Stimulated activated CD8-positive, alpha-beta memory T cell treated with anti-CD3 and anti-CD28 coated beads, Interleukin-12 subunit alpha, Interleukin-12 subunit beta, amount 100 ng/mL, for 24 hours (primary cell): Measurements from ENCODE around the gene RAP1GAP2.

Source experiments
- DNase-seq: peaks from one replicate; pipeline ENCODE4 v3.0.0-alpha.2; 2020; ENCODE audit errors: extremely low read depth

RAP1GAP2 gene

DNA sequence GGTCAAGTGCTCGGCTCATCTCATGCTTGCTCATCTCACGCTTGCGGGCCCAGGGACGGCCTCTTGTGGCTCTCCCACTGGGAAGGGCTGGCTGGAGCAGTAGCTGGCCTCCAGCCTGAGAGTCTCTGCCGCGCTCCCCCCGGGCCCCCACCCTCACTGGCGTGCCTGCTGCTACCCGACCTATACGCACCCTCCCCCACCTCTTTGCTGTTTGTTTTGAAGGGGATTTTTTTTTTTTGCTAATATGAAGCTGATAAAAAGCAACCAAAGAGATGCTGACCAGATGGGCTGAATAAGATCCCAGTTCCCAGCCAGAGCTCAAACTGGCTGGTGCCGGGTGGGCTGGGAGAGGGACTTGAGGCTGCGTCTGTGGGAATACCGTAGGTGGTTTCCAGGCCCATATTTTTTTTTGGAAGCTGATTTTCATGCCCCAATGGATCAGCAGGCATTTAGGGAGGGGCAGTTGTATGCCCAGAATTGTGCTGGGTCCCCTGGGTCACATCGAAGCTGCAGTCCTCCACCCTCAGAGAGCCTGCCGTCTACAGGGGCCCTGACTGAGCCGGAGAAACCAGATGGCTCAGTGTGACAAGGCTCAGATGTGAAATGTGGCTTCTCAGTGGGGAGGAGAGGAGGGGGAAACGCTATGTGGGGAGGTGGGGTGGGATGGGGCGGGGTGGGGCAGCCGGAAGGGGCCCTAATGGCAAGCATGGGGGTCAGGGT is 115.0 kb downstream of the RAP1GAP2 start:
- no peak for DNase-seq

DNA sequence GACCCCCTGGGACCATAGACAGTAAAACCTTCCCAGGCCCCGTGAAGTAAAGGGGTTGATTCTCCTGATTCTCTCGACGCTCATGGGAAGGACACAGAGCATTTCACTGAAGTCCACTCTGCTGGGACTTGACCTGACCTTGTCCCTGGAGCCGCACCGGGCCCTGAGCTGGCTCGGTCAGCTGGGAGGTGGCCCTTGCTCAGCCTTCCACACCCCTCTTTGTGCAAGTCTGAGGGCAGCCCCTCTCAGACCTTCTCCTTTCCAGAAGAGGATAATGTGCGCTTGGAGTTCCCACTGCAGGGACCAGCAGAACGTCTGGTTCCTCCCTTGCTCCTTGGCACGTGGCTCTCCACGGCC is 115.5 kb downstream of the RAP1GAP2 start:
- DNase-seq, result no peak

DNA sequence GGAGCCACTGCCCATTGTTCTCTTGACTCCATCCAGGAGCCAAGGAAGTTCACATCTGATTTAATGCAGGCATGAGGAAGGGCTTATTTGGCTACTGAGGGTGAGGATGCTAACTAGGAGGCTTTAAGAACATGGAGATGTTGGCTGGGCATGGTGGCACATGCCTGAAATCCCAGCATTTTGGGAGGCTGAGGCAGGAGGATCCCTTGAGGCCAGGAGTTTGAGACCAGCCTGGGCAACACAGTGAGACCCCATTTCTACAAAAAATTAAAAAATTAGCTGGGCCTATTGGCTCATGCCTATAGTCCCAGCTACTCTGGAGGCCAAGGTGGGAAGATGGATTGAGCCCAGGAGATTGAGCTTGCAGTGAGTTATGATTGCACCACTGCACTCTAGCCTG is 116.5 kb downstream of the RAP1GAP2 start:
- DNase-seq, result no peak

DNA sequence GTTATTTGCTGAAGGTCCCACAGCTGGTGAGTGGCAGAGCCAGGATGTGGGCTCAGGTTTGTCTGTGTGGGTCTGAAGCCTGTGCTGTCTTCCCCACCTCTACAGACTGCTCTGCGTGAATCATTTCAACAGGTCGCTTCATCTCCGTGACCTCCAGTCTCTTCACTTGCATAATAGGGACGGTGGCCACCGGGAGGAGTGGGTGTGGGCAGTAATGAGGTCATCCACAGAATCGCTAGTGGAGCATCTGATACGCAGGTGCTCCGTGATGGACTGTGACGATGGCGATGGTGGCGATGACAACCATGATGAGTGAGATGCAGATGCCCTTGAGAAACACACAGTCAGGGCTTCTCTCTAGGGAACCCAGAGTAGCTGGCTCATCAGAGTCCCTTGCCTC is 120.2 kb downstream of the RAP1GAP2 start:
- DNase-seq, result no peak

DNA sequence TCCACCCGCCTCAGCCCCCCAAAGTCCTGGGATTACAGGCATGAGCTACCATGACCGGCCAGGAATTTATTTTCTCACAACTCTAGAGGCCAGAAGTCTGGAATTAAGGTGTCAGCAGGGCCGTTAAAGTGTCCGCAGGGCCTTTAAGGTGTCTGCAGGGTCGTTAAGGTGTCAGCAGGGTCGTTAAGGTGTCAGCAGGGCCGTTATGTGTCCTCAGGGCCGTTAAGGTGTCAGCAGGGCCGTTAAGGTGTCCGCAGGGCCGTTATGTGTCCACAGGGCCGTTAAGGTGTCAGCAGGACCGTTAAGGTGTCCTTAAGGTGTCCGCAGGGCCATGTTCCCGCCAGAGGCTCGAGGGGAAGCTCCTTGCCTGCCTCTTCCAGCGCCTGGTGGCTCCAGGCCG is 125.2 kb downstream of the RAP1GAP2 start:
- no peak for DNase-seq

DNA sequence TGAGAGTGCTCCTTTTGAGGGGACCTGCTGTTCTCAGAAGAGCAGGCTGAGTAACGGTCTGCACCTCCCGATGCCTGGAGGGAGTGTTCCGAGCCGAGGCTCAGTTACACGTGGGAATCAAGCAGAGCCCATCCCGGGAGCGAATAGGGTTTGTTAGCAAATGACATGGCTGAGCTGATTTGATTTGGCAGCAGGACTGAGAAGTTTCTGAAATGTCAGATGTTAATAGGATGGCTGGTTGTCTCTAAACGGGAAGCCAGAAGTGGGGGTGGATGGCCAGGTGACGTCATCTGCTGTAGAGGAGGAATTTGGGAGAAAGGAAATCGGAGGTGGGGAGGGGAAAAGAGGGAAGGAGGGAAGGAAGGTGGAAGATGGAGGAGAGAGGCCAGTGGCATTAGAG is 128.0 kb downstream of the RAP1GAP2 start:
- no peak for DNase-seq

DNA sequence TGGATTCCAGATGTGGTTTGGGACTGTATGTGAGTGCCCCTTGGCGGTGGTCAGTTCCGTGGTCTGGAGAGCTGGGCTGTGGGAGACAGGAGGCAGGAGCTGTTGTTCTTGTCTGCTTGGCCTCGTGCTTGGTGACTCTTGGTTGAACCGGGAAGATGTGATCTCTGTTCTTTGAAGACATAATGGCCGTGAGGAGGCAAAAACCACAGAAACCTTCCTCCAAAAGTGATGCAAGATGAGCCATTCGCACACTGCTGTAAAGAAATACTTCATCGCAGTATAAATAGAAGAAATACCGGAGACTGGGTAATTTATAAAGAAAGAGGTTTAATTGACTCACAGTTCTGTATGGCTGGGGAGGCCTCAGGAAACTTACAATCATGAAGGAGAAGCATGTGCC is 128.8 kb downstream of the RAP1GAP2 start:
- DNase-seq, result no peak

DNA sequence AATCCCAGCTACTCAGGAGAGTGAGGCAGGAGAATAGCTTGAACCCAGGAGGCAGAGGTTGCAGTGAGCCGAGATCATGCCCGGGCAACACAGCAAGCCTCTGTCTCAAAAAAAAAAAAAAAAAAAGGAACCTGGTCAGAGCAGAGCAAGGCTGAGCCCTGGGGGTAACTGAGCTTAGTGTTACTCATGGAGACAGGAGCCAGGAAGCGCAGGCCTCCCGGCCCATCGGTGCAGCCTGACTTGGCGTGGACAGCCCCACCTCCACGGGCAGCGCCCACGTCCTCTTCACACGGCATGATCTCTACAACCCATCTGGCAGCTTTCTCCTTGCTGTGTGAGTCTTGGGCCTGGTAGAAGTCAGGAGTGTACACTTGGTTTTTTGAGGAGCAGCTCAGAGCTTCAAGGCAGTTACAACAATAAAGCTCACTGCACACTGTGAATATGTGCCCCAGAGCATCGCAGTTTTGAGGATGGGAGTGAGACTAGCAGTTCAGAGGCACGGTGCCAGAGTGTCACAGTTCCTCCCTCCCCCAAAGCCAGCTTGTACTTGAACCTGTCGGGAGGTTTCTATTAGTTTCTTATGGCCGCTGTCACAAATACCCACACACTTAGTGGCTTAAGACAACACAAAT is 129.9 kb downstream of the RAP1GAP2 start:
- no peak for DNase-seq

DNA sequence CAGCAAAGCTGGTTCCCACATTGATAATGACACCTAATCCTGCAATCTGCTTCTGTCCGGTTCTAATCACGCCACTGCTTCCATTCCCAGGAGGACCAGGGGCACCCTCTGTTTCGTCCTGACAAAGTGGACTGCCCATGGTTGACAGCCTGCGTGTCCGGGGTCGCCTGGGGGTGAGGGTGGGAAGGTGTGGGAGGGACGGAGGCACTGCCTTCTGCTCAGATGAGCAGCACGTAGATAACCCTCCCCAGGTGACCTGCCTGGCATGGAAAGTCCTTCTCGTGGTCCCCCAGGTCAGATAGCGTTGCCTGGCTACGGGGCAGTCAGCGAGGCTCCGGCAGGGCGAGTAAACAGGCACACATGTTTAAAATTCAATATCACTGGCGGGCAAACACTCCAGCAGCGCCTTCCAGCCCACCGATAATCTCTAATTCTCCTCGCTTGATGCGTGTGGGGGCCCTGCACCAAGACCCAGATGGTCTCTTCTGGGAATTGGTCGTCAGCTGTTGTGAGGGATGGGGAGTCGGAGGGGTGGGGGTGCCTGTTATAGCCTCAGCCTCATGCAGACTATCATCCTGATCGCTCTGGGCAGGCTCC is 132.2 kb downstream of the RAP1GAP2 start:
- DNase-seq, result no peak

DNA sequence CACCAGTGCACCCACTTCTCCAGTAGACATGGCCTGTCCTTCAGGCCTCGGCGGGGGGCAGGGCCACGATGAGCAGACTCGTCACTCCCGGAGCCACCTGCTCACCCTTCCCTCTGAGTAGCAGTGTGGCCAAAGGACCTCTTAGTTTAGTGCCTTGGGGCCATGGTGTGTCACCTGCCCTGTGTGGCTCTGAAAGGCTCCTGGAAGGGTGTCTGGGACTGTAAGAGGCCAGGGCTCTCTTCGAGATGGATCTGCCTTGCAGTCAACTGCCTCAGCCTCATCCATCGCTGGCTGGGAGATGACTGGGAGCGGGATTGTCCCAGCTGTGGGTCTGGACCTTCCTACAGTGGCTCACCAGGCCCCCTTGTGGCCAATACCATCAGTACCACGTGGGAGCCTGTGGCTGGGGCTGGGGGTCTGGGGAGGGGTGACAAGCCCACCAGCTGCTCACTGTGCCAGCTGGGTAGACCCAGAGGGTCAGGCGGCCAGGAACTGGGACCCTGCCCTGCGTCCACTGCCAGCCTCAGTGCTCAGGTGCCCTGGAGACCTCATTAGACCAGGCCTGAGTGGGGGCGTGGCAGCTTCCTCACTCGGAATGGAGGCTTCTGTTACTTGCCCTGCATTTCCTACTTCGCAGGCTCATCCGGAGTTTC is 133.8 kb downstream of the RAP1GAP2 start:
- no peak for DNase-seq

DNA sequence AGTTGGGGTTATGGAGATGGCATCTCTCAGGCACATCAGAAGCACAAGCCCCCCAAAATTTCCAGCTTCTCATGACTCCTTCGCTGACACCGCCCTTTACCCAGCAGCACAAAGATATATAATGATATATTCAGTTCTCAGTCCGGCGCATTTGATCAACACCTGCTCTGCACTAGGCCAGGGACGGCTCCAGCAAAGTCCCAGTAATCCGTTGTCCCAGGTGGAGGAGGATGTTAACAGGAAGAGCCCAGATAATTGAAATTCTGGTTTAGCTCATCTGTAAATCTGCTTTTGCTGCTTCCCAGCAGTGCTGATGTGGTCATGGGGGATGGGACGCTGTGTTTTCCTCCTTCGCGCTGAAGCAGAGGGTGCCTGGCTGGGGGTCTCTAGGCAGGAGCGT is 135.6 kb downstream of the RAP1GAP2 start:
- no peak for DNase-seq

DNA sequence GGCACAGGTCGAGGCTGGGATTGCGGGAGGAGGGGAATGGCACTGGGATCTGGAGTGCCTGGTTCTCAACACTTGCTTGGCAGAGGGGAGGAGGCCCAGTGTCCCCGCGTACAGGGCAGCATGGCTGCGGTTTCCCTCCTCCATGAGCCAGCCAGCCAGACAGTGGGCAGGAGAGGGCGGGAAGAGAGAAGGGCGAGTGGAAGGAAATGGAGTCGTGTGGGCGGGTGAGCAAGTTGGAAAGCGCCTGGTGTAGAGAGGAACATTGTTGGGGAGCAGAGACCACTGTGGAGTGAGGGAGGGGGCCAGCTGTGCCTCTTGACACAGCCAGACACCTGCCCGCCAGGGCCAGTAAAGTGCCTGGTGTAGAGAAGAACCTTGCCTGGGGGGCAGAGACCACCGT is 136.7 kb downstream of the RAP1GAP2 start:
- no peak for DNase-seq

DNA sequence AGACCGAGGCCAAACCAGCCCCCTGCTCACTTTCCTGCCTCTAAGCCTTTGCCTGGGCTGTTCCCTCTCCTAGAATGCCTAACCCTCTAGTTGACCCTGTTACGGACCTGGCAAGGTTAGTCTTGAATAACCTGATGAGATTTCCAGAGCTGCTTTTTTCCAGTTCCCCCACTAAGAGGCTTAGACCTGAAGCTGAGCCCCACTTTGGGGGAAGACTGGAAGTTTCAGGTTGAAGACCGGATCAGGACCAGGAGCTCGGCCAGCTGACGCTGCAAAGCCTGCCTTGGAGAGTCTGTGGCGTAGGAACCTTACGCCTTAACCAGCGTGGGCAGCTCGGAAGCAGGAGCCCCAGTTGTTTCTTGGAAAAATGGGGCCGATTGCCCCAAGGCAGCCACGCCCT is 137.4 kb downstream of the RAP1GAP2 start:
- no peak for DNase-seq

DNA sequence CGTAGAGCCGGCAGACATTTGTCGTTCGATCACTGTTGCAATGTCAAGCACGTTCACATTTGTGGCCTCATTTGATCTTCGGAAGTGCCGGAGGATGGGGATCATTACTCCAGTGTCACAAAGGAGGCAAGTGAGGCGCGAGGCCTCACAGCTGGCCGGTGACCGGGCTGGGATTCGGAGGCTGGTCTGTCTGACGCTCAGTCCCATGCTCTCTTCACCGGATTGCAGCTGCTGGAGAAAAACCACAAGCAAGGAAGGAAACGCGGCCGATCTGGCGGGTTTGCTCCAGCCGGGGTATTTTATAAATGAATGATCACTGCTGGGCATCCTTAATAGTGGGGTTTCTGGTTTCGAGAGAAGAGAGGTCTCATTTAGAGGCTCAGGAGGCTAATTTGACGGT is 139.4 kb downstream of the RAP1GAP2 start:
- no peak for DNase-seq

DNA sequence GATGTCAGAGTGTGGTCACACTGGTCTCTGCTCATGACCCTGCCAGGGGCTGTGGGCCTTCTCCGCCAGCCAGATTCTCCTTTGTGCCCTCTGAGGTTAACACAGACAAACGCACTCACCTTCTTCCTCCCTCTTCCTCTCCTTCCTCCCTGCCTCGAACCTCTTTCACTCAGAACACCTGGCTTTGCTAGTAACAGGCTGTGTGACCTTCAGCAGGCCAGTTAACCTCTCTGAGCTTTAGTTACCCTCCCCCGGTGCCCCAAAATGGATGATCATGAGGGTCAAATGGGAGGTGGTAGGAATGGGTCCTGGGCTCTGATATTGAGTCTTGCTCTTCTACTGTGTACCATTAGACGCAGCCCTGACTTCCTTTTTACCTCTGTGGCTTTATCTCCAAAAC is 140.1 kb downstream of the RAP1GAP2 start:
- no peak for DNase-seq

DNA sequence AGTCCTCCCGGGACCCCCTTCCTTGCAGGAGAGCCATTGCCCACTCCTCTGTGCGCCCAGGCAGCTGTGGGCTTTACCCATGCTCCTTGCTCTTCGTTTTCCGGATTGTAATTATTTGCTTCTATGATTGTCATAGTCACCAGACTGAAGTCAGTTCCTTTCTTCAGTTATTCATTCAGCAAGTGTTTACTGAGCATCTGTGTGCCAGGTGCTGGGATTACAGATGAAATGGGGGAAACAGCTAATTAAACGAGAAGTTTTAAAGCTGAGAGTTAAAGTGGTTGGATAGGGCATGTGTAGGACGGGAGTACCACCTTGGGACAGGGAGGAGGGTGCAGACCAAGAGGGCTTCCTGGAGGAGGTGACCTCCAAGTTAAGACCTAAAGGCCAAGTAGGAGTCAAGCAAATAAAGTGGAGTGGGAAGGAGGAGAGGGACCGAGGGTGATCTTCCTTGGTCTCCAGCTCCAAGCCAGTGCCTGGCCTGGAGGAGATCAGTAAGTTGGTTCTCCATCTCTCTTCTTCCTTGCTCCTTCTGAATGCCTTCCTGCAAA is 140.6 kb downstream of the RAP1GAP2 start:
- no peak for DNase-seq

DNA sequence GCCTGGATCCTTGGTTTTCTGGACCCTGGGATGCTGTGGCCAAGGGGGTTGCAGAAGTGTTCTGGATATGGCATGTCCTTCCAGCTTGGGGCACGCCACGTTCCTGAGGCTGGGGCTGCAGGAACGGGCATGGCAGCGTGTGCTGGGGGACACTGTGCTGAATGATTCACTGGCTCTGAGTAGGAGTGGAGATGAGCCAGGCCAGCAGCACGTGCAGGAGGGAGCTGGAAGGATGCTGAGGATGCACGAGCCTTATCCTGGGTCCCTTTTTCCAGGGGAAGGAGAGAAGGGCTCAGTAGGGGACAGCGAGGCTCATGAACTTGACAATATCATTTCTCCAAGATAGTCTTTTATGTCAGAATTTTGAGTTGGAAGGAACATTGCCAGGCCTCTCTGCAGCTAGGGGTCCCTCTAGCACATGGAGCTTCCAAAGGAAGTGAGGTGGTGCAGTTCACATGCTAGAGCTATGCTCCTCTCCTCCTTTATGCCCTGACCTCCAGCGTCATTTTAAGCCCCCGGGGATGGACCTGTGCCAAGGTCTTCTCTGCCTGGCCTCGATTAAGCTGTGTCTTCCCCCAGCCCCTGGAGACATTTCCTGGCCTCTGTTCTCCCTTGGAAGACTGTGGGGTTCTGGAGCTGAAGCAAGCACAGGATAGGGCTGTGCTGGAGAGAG is 141.2 kb downstream of the RAP1GAP2 start:
- no peak for DNase-seq

DNA sequence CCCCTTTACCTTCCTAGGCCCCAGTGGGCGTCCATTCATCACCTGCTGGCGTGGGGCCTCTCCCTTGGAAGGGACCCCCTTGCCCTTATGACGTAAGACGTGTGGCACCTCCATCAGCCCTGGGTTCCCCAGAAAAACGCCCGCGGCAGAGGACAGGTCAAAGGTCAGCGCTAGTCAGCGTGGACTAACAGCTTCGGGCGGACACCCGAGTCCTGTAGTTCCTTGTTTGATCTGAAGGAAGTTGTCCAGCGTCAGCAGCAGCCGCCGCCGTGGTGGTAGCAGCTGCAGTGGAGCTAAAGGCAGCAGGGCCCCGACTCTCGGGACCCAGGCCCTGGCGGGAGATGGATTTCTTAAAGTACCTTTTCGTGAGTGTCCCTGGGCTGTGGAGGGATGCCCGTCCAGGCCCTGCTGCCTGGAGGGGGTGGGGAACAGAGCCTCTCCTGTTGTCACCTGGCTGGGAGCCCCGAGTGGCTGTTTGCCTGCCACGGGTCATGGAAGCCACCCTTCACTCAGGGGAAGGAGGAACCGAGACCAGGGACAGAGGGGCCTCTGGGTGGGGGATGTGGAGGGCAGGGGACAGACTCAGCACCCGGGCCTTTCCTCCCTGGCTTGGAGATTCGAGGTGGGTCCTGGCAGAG is 143.6 kb downstream of the RAP1GAP2 start:
- no peak for DNase-seq

DNA sequence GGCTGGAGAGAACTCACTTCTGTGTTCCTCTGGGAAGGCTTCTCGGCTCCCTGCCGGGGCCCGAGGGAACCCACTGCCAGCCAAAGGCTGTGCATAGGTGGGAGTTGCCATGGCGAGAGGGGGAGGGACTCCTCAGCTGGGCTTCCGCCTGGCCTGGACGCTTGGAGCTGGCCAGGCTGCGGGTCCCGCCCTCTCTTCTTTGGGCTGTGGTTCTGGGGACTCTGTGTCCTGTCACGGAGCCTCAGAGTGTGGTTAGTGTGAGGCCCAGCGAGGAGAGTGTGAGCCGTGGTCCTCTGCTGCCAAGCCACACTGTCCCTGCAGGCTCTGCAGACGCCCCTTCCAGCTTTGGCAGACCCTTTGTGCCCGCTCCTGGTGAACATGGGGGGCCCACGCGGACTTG is 144.1 kb downstream of the RAP1GAP2 start:
- DNase-seq, result no peak

DNA sequence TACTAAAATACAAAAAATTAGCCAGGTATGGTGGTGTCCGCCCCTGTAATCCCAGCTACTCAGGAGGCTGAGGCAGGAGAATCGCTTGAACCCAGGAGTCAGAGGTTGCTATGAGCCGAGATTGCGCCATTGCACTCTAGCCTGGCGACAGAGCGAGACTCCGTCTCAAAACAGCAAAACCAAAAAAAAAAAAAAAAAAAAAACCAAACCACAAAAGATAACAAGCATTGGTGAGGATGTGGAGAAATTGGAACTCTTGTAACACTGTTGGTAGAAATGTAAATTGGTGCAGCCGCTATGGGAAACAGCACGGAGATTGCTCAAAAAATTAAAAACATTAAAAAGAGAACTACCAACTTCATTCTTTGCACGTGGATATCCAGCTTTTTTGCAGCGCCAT is 147.7 kb downstream of the RAP1GAP2 start:
- no peak for DNase-seq

DNA sequence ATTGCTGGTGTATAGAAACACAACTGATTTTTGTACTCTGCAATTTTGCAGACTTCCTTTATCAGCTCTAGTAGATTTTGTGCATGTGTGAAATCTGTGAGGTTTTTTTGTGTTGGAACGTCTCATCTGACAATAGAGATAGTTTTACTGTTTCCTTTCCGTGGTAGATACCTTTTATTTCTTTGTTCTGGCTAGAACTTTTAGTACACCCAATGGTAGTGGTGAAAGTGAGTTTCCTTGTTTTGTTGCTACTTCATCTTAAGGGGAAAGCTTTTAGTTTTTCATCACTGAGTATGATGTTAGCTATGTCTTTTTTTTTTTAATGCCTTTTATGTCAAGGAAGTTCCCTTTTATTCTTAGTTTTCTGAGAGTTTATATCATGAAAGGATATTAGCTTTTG is 149.1 kb downstream of the RAP1GAP2 start:
- DNase-seq, result no peak

DNA sequence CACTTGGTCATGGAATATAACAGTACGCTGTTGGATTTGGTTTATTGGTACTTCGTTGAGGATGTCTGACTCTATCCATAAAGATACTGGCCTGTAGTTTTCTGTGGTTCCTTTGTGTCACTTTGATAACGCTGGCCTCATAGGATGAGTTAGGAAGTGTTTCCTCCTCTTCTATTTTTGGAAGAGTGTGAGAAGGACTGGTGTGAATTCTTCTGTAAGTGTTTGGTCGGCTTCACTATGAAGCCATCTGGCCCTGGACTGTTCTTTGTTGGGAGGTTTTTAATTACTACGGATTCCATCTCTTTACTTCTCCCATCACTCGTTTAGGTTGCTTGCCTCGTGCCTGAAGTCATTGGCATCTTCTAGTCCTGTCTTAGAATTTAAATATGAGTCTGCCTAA is 149.9 kb downstream of the RAP1GAP2 start:
- no peak for DNase-seq
